Endothelial cell of umbilical vein (primary cell): ENCODE data around the gene DLGAP1. TPM values are rescaled to one million over a fixed set of nuclear protein-coding genes. Genes with fewer than 3 reads are reported as not detected.

Experiments used
- BruUV-seq: library from RNA; stranded (reverse); fragments of 400-500 nt; replicated peaks from 2 replicates; lab custom pipeline; 2021; lab: Mats Ljungman, UMichigan
- CTCF ChIA-PET: fragments of 300-600, 350-600 bp; sonication (Branson Sonifier 250); formaldehyde crosslinking; loops from one replicate; lab custom pipeline; 2021; ENCODE audit warnings: antibody characterized with exemption, inconsistent platforms; lab: Charles Lee
- POLR2A ChIA-PET: fragments of 300-600, 350-600 bp; sonication (Branson Sonifier 250); formaldehyde crosslinking; loops from one replicate; lab custom pipeline; 2021; ENCODE audit warnings: antibody characterized with exemption, inconsistent platforms; lab: Charles Lee
- DNase-seq: peaks from one replicate; pipeline ENCODE4 v3.0.0-alpha.2; 2011; ENCODE audit warnings: low read depth, low spot score
- FAIRE-seq: peaks from 2 replicates; lab custom pipeline; 2011; peaks lifted over from hg19 to GRCh38; lab: Jason Lieb, UNC
- H2AFZ ChIP-seq: 2 replicates; pipeline ENCODE4 v1.6.0; 2012; ENCODE audit warnings: low read depth, low read length, control low read depth, inconsistent platforms
- H3K27ac ChIP-seq: 2 replicates; pipeline ENCODE4 v1.5.1; 2011; ENCODE audit warnings: low read depth, mild to moderate bottlenecking, control low read depth, low read length, moderate library complexity; ENCODE audit not compliant: insufficient read depth
- H3K27me3 ChIP-seq, 2 experiments: 2 replicates each; pipeline versions ENCODE4 v1.6.0 to v1.6.1; 2011; ENCODE audit warnings: low read length in 2 of 2, mixed read lengths in 1 of 2; ENCODE audit not compliant: control insufficient read depth in 2 of 2, insufficient read depth in 2 of 2
- H3K36me3 ChIP-seq, 2 experiments: 2 replicates in 1 of 2; 3 replicates in 1 of 2; pipeline ENCODE4 v1.5.1; 2011; ENCODE audit warnings: low read length in 2 of 2, mild to moderate bottlenecking in 1 of 2, moderate library complexity in 1 of 2; ENCODE audit not compliant: control insufficient read depth in 2 of 2, insufficient read depth in 2 of 2; ENCODE audit errors: extremely low read depth in 1 of 2
- H3K4me1 ChIP-seq: 3 replicates; pipeline ENCODE4 v1.5.1; 2011; ENCODE audit warnings: mild to moderate bottlenecking, low read length; ENCODE audit not compliant: control insufficient read depth, insufficient read depth; ENCODE audit errors: extremely low read depth
- H3K4me2 ChIP-seq: 2 replicates; pipeline ENCODE4 v1.6.1; 2011; ENCODE audit warnings: low read length, control low read depth, mixed read lengths; ENCODE audit not compliant: insufficient read depth
- H3K4me3 ChIP-seq, 3 experiments: fragments of 200-600 bp in 1 of 3; sonication (generic), shearing (Covaris generic) in 1 of 3; replicated peaks in 1 of 3; 2 replicates each; pipeline ENCODE4 v1.5.1; 2011 to 2016; ENCODE audit warnings: control low read depth in 3 of 3, low read length in 3 of 3, mild to moderate bottlenecking in 2 of 3, inconsistent platforms in 1 of 3, low read depth in 1 of 3, moderate library complexity in 1 of 3; ENCODE audit not compliant: insufficient read depth in 1 of 3
- H3K79me2 ChIP-seq: 2 replicates; pipeline ENCODE4 v1.6.0; 2012; ENCODE audit warnings: low read length, inconsistent platforms; ENCODE audit not compliant: control insufficient read depth, insufficient read depth
- H3K9ac ChIP-seq: replicated peaks from 2 replicates; pipeline ENCODE3; 2011; ENCODE audit warnings: low read length, control low read depth; ENCODE audit not compliant: insufficient read depth; ENCODE audit errors: extremely low read depth
- H3K9me1 ChIP-seq: replicated peaks from 3 replicates; pipeline ENCODE4 v1.6.0; 2011; ENCODE audit warnings: mild to moderate bottlenecking, low read length; ENCODE audit not compliant: control insufficient read depth, insufficient read depth; ENCODE audit errors: extremely low read depth
- H3K9me3 ChIP-seq: replicated peaks from 2 replicates; pipeline ENCODE4 v1.5.1; 2012; ENCODE audit warnings: low read length, inconsistent platforms; ENCODE audit not compliant: control insufficient read depth, insufficient read depth
- H4K20me1 ChIP-seq: replicated peaks from 2 replicates; pipeline ENCODE3; 2011; ENCODE audit warnings: mild to moderate bottlenecking, low read length; ENCODE audit not compliant: control insufficient read depth, insufficient read depth; ENCODE audit errors: extremely low read depth
- EZH2 ChIP-seq: IDR thresholded peaks from 2 replicates; pipeline ENCODE4 v1.6.1; 2012; ENCODE audit warnings: borderline replicate concordance, low read depth, mild to moderate bottlenecking, moderate library complexity, low read length, inconsistent platforms; ENCODE audit not compliant: severe bottlenecking
- FOS ChIP-seq: IDR thresholded peaks from 2 replicates; pipeline ENCODE4 v1.6.1; 2011; ENCODE audit warnings: mild to moderate bottlenecking, low read length, moderate library complexity, borderline replicate concordance; ENCODE audit not compliant: insufficient read depth
- GATA2 ChIP-seq: IDR thresholded peaks from 2 replicates; pipeline ENCODE4 v1.7.0; 2011; ENCODE audit warnings: low read depth, mild to moderate bottlenecking, moderate library complexity, mixed read lengths, low read length; ENCODE audit not compliant: insufficient read length, insufficient read depth
- JUN ChIP-seq: IDR thresholded peaks from 2 replicates; pipeline ENCODE4 v1.6.1; 2011; ENCODE audit warnings: borderline replicate concordance, low read depth; ENCODE audit not compliant: insufficient read length, insufficient read depth
- MYC ChIP-seq: IDR thresholded peaks from one replicate; pipeline ENCODE4 v1.6.1; 2011; ENCODE audit warnings: mild to moderate bottlenecking, low read depth, low read length
- POLR2A ChIP-seq: IDR thresholded peaks from 2 replicates; pipeline ENCODE4 v1.6.1; 2012; ENCODE audit warnings: low read depth, mild to moderate bottlenecking, control low read depth, low read length
- POLR2AphosphoS5 ChIP-seq: IDR thresholded peaks from 2 replicates; pipeline ENCODE4 v1.6.1; 2012; ENCODE audit warnings: low read depth, mild to moderate bottlenecking, control low read depth, low read length, moderate library complexity; ENCODE audit not compliant: insufficient read depth
- dilution Hi-C: fragments of 300-500 bp; cut with MboI; formaldehyde crosslinking; loops from one replicate; pipeline ENCODE4 v1.15.0; 2019; ENCODE audit warnings: low sequenced_read_pairs; ENCODE audit not compliant: extremely low pct_ligation_motif_present
- intact Hi-C: fragments of 100-400 bp; cut with micrococcal nuclease; formaldehyde crosslinking; loops from one replicate; pipeline ENCODE4 v1.10.0; 2022
- polyA plus RNA-seq, 4 experiments: library from polyadenylated mRNA; depleted of rRNA in 3 of 4; stranded (reverse) in 3 of 4; unstranded in 1 of 4; fragments of >200 nt; gene quantifications; 2 replicates each; pipeline versions ENCODE4 v1.2.1 to v1.2.3, GENCODE V29; 2011 to 2012; ENCODE audit warnings: missing spikeins in 1 of 4
- total RNA-seq: library from RNA; stranded (reverse); gene quantifications from 2 replicates; pipeline ENCODE4 v1.2.3, GENCODE V29; 2021
- TF ChIP-seq, protein P1 (sequence below), 2 donors: IDR thresholded peaks; 1 replicate in 1 of 2; 2 replicates in 1 of 2; pipeline ENCODE4 v1.5.1; 2011; ENCODE audit warnings: low read length in 2 of 2, mild to moderate bottlenecking in 2 of 2, moderate library complexity in 2 of 2, control low read depth in 1 of 2, inconsistent platforms in 1 of 2, low read depth in 1 of 2; ENCODE audit not compliant: insufficient read depth in 1 of 2; ENCODE audit errors: extremely low read depth in 1 of 2
- TF ChIP-seq, protein P2 (sequence below): IDR thresholded peaks from 2 replicates; pipeline ENCODE4 v1.6.1; 2011; ENCODE audit not compliant: insufficient read depth, insufficient read length

The DLGAP1 gene
- total and polyA plus RNA-seq, 2 donors (not counting 3 experiments of a cell fraction or from before 2014, with no cell fraction given), result 0.04 TPM; not detected in 1

DNA sequence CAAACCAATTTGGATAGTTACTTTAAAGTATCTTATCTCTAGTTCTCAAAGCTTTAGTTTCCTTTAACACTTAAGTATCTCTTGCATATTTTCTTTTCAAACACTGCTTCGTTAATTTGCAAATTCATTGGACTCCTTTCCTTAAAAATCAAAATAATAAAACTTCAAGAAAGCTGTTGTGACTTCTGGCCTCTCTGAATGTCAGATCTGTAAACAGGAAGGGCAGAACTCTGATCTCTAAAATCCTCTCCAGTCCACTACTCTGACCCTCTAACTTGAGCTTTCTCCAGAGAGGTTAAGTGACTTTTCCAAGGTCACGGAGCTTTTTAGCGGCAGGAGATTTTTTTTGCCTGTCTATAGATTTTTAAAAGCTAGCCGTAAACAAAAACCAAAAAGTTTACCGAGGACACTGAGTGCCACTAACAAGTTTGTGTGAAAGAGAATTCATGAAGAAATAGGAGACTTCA lies 849.6 kb downstream of the DLGAP1 start:
- BruUV-seq, result TSS peak; percentile 2
- Histone ChIP-seq H2AFZ (no peak overlapping the region), H3K4me2 (peak overlapping the region; percentile 86), H3K36me3 (no peaks in the 10 kb centered on the region), H3K4me3 (peak overlapping the region; percentile 41 to 95 (median 83)), H3K9me1 (no peaks in the 10 kb centered on the region), H3K4me1 (peaks cover 43% of the 10 kb centered on the region), H4K20me1 (no peaks in the 10 kb centered on the region), H3K27ac (peak overlapping the region; percentile 96), H3K9me3 (no peaks in the 10 kb centered on the region), H3K9ac (peak overlapping the region; percentile 97), H3K27me3 (no peaks in the 10 kb centered on the region), H3K79me2 (peaks cover 24% of the 10 kb centered on the region)
- ChIA-PET CTCF (interaction anchor here (1.0 to 5.3 kb wide), 9 partner anchors 10 to 360 kb away, joined by 3 to 53 read pairs (median 7); no protein-coding TSS in a partner anchor), POLR2A (interaction anchor here (1.1 to 2.4 kb wide), 6 partner anchors 10 to 138 kb away, joined by 4 to 13 read pairs (median 6); no protein-coding TSS in a partner anchor)
- dilution Hi-C loops (no loop called here), intact Hi-C loops (loop anchor here (2.0 kb wide), 1 partner anchor 157 kb away; no protein-coding TSS in a partner anchor)
- FAIRE-seq, result no peak
- TF ChIP-seq POLR2AphosphoS5 (no peak), POLR2A (no peak), JUN (no peak), MYC (no peak), FOS (no peak), GATA2 (no peak), EZH2 (no peak)
- TF ChIP-seq, protein P1, sequence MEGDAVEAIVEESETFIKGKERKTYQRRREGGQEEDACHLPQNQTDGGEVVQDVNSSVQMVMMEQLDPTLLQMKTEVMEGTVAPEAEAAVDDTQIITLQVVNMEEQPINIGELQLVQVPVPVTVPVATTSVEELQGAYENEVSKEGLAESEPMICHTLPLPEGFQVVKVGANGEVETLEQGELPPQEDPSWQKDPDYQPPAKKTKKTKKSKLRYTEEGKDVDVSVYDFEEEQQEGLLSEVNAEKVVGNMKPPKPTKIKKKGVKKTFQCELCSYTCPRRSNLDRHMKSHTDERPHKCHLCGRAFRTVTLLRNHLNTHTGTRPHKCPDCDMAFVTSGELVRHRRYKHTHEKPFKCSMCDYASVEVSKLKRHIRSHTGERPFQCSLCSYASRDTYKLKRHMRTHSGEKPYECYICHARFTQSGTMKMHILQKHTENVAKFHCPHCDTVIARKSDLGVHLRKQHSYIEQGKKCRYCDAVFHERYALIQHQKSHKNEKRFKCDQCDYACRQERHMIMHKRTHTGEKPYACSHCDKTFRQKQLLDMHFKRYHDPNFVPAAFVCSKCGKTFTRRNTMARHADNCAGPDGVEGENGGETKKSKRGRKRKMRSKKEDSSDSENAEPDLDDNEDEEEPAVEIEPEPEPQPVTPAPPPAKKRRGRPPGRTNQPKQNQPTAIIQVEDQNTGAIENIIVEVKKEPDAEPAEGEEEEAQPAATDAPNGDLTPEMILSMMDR (IDR thresholded peaks at IDR 0.05; ENCODE audit: extremely low read depth in 1 of 2, insufficient read depth in 1 of 2, low read depth in 1 of 2, low read length in 2 of 2), result no peak
- TF ChIP-seq, protein P2, sequence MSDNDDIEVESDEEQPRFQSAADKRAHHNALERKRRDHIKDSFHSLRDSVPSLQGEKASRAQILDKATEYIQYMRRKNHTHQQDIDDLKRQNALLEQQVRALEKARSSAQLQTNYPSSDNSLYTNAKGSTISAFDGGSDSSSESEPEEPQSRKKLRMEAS, result no peak
- no peak for DNase-seq
